ENCODE data around the gene ENTREP3. TPM values are rescaled to one million over a fixed set of nuclear protein-coding genes. Genes with fewer than 3 reads are reported as not detected.

ENTREP3 gene
- total RNA-seq, 1 donor from 2014 or later, result 45.1 TPM

- Mint-ChIP-seq H3K27me3 (no peaks in the 10 kb centered on the region), H3K4me1 (peaks cover 13% of the 10 kb centered on the region), H3K4me3 (no peak overlapping the region), H3K27ac (peak overlapping the region; percentile 49), H3K9me3 (no peaks in the 10 kb centered on the region), H3K36me3 (ENCODE audit: low read depth) (peaks cover 13% of the 10 kb centered on the region)
- no peak for DNase-seq
- intact Hi-C loops (cut with micrococcal nuclease), result no loop called here
These were observed 52.4 kb downstream of the ENTREP3 start for GRCh38 chr1:155202731-155203515.

- no peaks in the 10 kb centered on the region for H3K27me3 Mint-ChIP-seq
- H3K27ac Mint-ChIP-seq, result no peak overlapping the region
- H3K4me3 Mint-ChIP-seq, result no peak overlapping the region
- no peak for DNase-seq
- peaks cover 16% of the 10 kb centered on the region for H3K36me3 Mint-ChIP-seq (ENCODE audit: low read depth)
- intact Hi-C loops (cut with micrococcal nuclease), result no loop called here
- no peaks in the 10 kb centered on the region for H3K9me3 Mint-ChIP-seq
- peaks cover 8% of the 10 kb centered on the region for H3K4me1 Mint-ChIP-seq
These were observed 53.1 kb downstream of the ENTREP3 start for GRCh38 chr1:155202198-155202597.

GRCh38 chr1:155200920-155201319 lies 54.4 kb downstream of the ENTREP3 start:
- H3K4me3 Mint-ChIP-seq, result no peak overlapping the region
- peaks cover 5% of the 10 kb centered on the region for H3K4me1 Mint-ChIP-seq
- no peak overlapping the region for H3K27ac Mint-ChIP-seq
- DNase-seq, result no peak
- no peaks in the 10 kb centered on the region for H3K27me3 Mint-ChIP-seq
- intact Hi-C loops (cut with micrococcal nuclease), result no loop called here
- H3K9me3 Mint-ChIP-seq, result no peaks in the 10 kb centered on the region
- H3K36me3 Mint-ChIP-seq (ENCODE audit: low read depth), result peaks cover 21% of the 10 kb centered on the region

- H3K4me3 Mint-ChIP-seq, result no peak overlapping the region
- no peaks in the 10 kb centered on the region for H3K27me3 Mint-ChIP-seq
- H3K9me3 Mint-ChIP-seq, result no peaks in the 10 kb centered on the region
- DNase-seq, result no peak
- peaks cover 11% of the 10 kb centered on the region for H3K4me1 Mint-ChIP-seq
- intact Hi-C loops (cut with micrococcal nuclease), result no loop called here
- H3K27ac Mint-ChIP-seq, result no peak overlapping the region
- H3K36me3 Mint-ChIP-seq (ENCODE audit: low read depth), result peaks cover 24% of the 10 kb centered on the region
These were observed 55.5 kb downstream of the ENTREP3 start for GRCh38 chr1:155199792-155200191.

GRCh38 chr1:155198547-155198906 lies 56.8 kb downstream of the ENTREP3 start:
- peaks cover 21% of the 10 kb centered on the region for H3K4me1 Mint-ChIP-seq
- H3K27ac Mint-ChIP-seq, result no peak overlapping the region
- peaks cover 24% of the 10 kb centered on the region for H3K36me3 Mint-ChIP-seq (ENCODE audit: low read depth)

GRCh38 chr1:155197901-155198546 lies 57.3 kb downstream of the ENTREP3 start:
- Mint-ChIP-seq H3K36me3 (ENCODE audit: low read depth) (peaks cover 24% of the 10 kb centered on the region), H3K27ac (no peak overlapping the region), H3K27me3 (no peaks in the 10 kb centered on the region), H3K4me3 (no peak overlapping the region), H3K4me1 (peaks cover 26% of the 10 kb centered on the region), H3K9me3 (no peaks in the 10 kb centered on the region)
- intact Hi-C loops (cut with micrococcal nuclease), result no loop called here
- DNase-seq, result no peak

More at GRCh38 chr1:155198547-155198906, 56.8 kb downstream of the ENTREP3 start:
- intact Hi-C loops (cut with micrococcal nuclease), result no loop called here
- Mint-ChIP-seq H3K4me3 (no peak overlapping the region), H3K9me3 (no peaks in the 10 kb centered on the region), H3K27me3 (no peaks in the 10 kb centered on the region)
- no peak for DNase-seq

Other genes with a start within 250 kb of the ENTREP3 start
- 0.16 TPM in 1 of 2 replicates, not detected in the other for gene DCST2, start 221.7 kb downstream of the ENTREP3 start, total RNA-seq
- gene DCST1, start 221.7 kb downstream of the ENTREP3 start, total RNA-seq, result not detected in 2 replicates
- gene ADAM15, start 204.2 kb downstream of the ENTREP3 start, total RNA-seq, result 79.7 and 84.5 TPM in 2 replicates
- 5.8 and 6.2 TPM in 2 replicates for gene EFNA4, start 191.7 kb downstream of the ENTREP3 start, total RNA-seq
- 3.6 and 4.4 TPM in 2 replicates for gene EFNA3, start 176.6 kb downstream of the ENTREP3 start, total RNA-seq
- gene EFNA1, start 127.6 kb downstream of the ENTREP3 start, total RNA-seq, result 0.24 TPM in 1 of 2 replicates, not detected in the other
- gene SLC50A1, start 119.6 kb downstream of the ENTREP3 start, total RNA-seq, result 46.2 and 46.3 TPM in 2 replicates
- gene DPM3, start 115.0 kb downstream of the ENTREP3 start, total RNA-seq, result 34.5 and 37.2 TPM in 2 replicates
- 244 and 245 TPM in 2 replicates for gene KRTCAP2, start 82.2 kb downstream of the ENTREP3 start, total RNA-seq
- 9.4 and 10.7 TPM in 2 replicates for gene TRIM46, start 81.6 kb downstream of the ENTREP3 start, total RNA-seq
- gene THBS3, start 47.6 kb downstream of the ENTREP3 start, total RNA-seq, result 10.5 and 10.6 TPM in 2 replicates
- gene MTX1, start 46.8 kb downstream of the ENTREP3 start, total RNA-seq, result 62.4 and 64.7 TPM in 2 replicates
- gene SCAMP3, start 6.9 kb upstream of the ENTREP3 start, total RNA-seq, result 152 and 158 TPM in 2 replicates
- 86.2 and 90.6 TPM in 2 replicates for gene CLK2, start 18.0 kb upstream of the ENTREP3 start, total RNA-seq
- 3.2 and 3.8 TPM in 2 replicates for gene HCN3, start 22.0 kb upstream of the ENTREP3 start, total RNA-seq
- 0.09 TPM in 1 of 2 replicates, not detected in the other for gene PKLR, start 46.0 kb upstream of the ENTREP3 start, total RNA-seq
- gene FDPS, start 53.4 kb upstream of the ENTREP3 start, total RNA-seq, result 321 and 324 TPM in 2 replicates
- 29.9 and 30.1 TPM in 2 replicates for gene RUSC1, start 65.4 kb upstream of the ENTREP3 start, total RNA-seq